ENCODE results near the gene SLX4IP. TPM values are rescaled to one million over a fixed set of nuclear protein-coding genes. Genes with fewer than 3 reads are reported as not detected.

The SLX4IP gene
- total and polyA plus RNA-seq, 12 donors: 2.8 to 8.2 (median 4.8) TPM

DNA sequence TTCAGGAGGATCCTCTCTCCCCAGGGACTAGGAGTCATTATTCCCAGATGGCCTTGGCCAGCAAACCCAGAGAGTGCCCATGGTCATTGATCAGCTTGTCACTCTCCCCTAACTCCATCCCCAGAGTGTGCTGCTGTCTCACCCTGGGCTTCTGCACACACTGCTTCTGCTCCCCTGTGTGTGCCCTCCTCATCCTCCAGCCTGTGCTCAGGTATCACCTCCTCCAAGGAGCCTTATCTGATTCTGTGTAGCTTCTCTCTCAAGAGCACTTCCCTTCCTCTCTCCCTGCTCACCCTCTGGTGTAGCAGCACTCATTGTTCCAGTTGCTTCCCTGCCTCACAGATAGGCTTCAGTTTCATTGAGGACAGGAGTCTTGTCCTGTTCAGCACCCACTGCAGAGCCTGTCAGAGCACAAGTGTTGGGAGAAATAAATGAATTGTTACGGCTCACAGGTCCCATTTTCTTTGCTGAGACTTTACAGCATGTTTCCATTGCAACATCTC is 136.3 kb downstream of the SLX4IP start:
- Histone ChIP-seq H3K36me3 (replicated peaks in 1 of 2) (no peaks in the 10 kb centered on the region), H3K27me3 (no peaks in the 10 kb centered on the region), H3K4me3 (no peak overlapping the region), H3K27ac (no peak overlapping the region), H3K9me3 (replicated peaks in 1 of 3) (no peaks in the 10 kb centered on the region), H3K4me1 (replicated peaks in 1 of 2) (no peaks in the 10 kb centered on the region)
- WGBS, 4 donors: 89 to 100% (median 97%) methylated on average over 1 of the region's 1 CpG
- DNase-seq: no peak
- intact Hi-C loops (cut with DNase I): no loop called here
- TF ChIP-seq POLR2A (IDR thresholded peaks at IDR 0.05): no peak

DNA sequence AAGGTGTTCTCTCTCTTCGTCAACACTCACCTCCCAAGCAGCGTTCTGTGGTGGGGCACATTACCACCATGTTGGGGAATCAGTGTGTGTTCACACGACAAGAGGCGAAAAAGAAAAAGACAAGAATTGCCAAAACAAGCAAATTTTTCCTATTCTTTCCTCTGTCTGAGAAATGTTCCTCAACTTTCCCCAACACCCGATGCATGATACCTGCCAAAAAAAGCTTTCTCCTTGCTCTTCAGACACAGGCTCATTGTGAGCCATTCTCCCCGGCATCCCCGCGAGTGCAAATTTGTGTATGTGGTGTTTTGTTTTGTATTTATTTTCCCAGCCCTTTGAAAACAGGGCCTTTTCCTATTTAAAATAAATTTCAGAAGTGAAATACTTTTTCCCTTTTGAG is 137.7 kb downstream of the SLX4IP start:
- Histone ChIP-seq H3K4me3 (no peak overlapping the region), H3K27ac (no peak overlapping the region), H3K9me3 (replicated peaks in 1 of 3) (no peaks in the 10 kb centered on the region), H3K36me3 (replicated peaks in 1 of 2) (no peaks in the 10 kb centered on the region), H3K4me1 (replicated peaks in 1 of 2) (no peaks in the 10 kb centered on the region), H3K27me3 (no peaks in the 10 kb centered on the region)
- WGBS, 4 donors: 92 to 94% (median 93%) methylated on average over 8 of the region's 8 CpGs
- intact Hi-C loops (cut with DNase I): no loop called here
- DNase-seq: no peak
- TF ChIP-seq, protein P1, sequence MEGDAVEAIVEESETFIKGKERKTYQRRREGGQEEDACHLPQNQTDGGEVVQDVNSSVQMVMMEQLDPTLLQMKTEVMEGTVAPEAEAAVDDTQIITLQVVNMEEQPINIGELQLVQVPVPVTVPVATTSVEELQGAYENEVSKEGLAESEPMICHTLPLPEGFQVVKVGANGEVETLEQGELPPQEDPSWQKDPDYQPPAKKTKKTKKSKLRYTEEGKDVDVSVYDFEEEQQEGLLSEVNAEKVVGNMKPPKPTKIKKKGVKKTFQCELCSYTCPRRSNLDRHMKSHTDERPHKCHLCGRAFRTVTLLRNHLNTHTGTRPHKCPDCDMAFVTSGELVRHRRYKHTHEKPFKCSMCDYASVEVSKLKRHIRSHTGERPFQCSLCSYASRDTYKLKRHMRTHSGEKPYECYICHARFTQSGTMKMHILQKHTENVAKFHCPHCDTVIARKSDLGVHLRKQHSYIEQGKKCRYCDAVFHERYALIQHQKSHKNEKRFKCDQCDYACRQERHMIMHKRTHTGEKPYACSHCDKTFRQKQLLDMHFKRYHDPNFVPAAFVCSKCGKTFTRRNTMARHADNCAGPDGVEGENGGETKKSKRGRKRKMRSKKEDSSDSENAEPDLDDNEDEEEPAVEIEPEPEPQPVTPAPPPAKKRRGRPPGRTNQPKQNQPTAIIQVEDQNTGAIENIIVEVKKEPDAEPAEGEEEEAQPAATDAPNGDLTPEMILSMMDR (IDR thresholded peaks at IDR 0.05): no peak
- TF ChIP-seq POLR2A (IDR thresholded peaks at IDR 0.05): no peak

DNA sequence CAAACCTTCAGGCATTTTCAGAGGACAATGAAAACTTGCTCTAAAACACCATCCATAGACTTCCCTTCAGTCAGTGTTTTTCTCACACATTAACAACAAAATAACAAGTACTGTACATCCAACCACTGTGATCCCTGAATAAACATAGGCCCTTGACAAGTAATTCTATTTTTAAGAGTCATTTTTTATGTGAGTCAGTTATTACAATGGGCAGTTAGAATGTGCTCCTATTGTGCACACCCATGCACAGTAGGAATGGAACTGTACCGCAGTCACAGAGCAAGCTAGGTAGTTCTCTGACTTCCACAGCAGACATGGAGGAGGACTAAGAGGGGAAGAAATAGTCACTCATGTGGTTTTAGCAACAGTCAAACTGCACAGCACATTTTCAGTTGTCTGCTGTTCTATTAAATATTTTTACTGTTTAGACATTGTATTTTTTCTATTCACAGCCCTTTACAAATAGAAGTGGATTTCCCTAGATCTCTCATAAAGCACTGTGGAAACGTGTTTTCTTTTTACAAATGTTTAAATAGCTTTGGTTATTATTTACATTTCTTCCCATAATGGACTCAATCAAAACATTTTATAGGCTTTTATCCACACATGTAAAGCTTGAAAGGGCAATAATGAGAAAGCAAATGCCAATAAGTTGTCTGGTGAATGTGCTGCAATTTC is 138.3 kb downstream of the SLX4IP start:
- intact Hi-C loops (cut with DNase I): no loop called here
- Histone ChIP-seq H3K4me3 (no peak overlapping the region), H3K36me3 (replicated peaks in 1 of 2) (no peaks in the 10 kb centered on the region), H3K9me3 (replicated peaks in 1 of 3) (no peaks in the 10 kb centered on the region), H3K4me1 (replicated peaks in 1 of 2) (no peaks in the 10 kb centered on the region), H3K27me3 (no peaks in the 10 kb centered on the region), H3K27ac (no peak overlapping the region)
- DNase-seq: no peak
- TF ChIP-seq POLR2A (IDR thresholded peaks at IDR 0.05): no peak
- TF ChIP-seq, protein P1 (IDR thresholded peaks at IDR 0.05): no peak
- 91 to 98% (median 92%) methylated on average over 2 of the region's 2 CpGs for WGBS, 4 donors

DNA sequence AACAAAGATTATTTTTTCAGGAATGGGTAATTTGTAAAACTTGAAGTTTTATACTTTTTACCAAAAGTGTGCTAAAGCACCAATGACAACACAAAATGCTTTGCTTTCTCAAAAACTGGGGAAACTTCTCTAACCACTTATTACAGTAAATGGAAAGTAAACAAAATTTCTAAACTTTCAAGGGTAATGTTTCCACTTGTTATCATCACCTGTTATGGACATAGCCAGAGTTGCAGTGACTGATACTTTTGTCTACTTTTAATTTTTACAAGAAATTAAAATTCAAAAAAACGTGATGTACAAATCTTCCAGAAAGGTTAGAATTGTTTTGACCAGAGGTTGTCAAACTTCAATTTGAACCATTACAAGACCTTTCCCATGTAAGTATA is 138.8 kb downstream of the SLX4IP start:
- H3K4me3 ChIP-seq: no peak overlapping the region

More for the DNA sequence above, 138.8 kb downstream of the SLX4IP start:
- no peaks in the 10 kb centered on the region for H3K9me3 ChIP-seq (replicated peaks in 1 of 3)
- 75 to 87% (median 80%) methylated on average over 1 of the region's 1 CpG for WGBS, 4 donors
- no peaks in the 10 kb centered on the region for H3K27me3 ChIP-seq
- no peak overlapping the region for H3K27ac ChIP-seq
- H3K36me3 ChIP-seq (replicated peaks in 1 of 2): no peaks in the 10 kb centered on the region
- H3K4me1 ChIP-seq (replicated peaks in 1 of 2): no peaks in the 10 kb centered on the region
- no peak for TF ChIP-seq POLR2A (IDR thresholded peaks at IDR 0.05)
- TF ChIP-seq, protein P1 (IDR thresholded peaks at IDR 0.05): no peak
- no peak for DNase-seq
- intact Hi-C loops (cut with DNase I): no loop called here

All from adrenal gland (tissue), 12 donors.